Measurements from ENCODE around the gene ACOT12. TPM values are rescaled to one million over a fixed set of nuclear protein-coding genes. Genes with fewer than 3 reads are reported as not detected.

ACOT12 gene
- total RNA-seq, 1 experiment from 2014 or later: not detected

- Histone ChIP-seq H2BK20ac (ENCODE audit: low read depth, low read length, poor library complexity, severe bottlenecking) (no peak overlapping the region), H2BK5ac (ENCODE audit: insufficient read length, low read length) (no peak overlapping the region)
- no peak for TF ChIP-seq CTCF (conservative IDR thresholded peaks at IDR 0.05)
Measured at GRCh38 chr5:81363093-81363871, 30.7 kb downstream of the ACOT12 start.

More at GRCh38 chr5:81363093-81363871, 30.7 kb downstream of the ACOT12 start:
- Histone ChIP-seq H3K18ac (ENCODE audit: insufficient read length, low read depth, low read length) (no peak overlapping the region), H2AFZ (ENCODE audit: low read length) (no peak overlapping the region), H3K9ac (ENCODE audit: extremely low read depth, insufficient read length, low read length) (no peak overlapping the region), H3K4me2 (ENCODE audit: insufficient read depth, insufficient read length, low read length) (no peak overlapping the region), H2BK15ac (ENCODE audit: low read depth, low read length) (no peak overlapping the region), H3K9me3 (ENCODE audit: control insufficient read depth, low read depth, low read length) (no peaks in the 10 kb centered on the region), H3K23me2 (ENCODE audit: insufficient read length, low read depth, low read length, poor library complexity, severe bottlenecking) (no peaks in the 10 kb centered on the region), H4K8ac (replicated peaks; ENCODE audit: insufficient read length, low read depth, low read length) (no peak overlapping the region), H3K27ac (ENCODE audit: insufficient read length, low read depth, low read length) (no peak overlapping the region), H4K91ac (ENCODE audit: insufficient read length, low read depth, low read length) (no peak overlapping the region), H3T11ph (ENCODE audit: low read length) (no peak overlapping the region), H4K5ac (ENCODE audit: insufficient read length, low read depth, low read length) (no peak overlapping the region), H3K79me2 (ENCODE audit: insufficient read depth, low read length) (no peaks in the 10 kb centered on the region), H3K27me3 (ENCODE audit: insufficient read depth, low read length) (no peaks in the 10 kb centered on the region), H3K56ac (ENCODE audit: insufficient read length, low read depth, low read length) (no peak overlapping the region), H3K23ac (ENCODE audit: insufficient read length, low read depth, low read length) (no peak overlapping the region), H3K4me1 (ENCODE audit: insufficient read depth, low read length) (no peaks in the 10 kb centered on the region), H4K20me1 (ENCODE audit: control insufficient read depth, insufficient read depth, insufficient read length) (no peaks in the 10 kb centered on the region), H2BK12ac (ENCODE audit: insufficient read length, low read depth, low read length) (no peak overlapping the region), H2AK5ac (ENCODE audit: insufficient read length, low read length) (no peak overlapping the region), H3K79me1 (ENCODE audit: insufficient read depth, low read depth, low read length, poor library complexity, severe bottlenecking) (no peaks in the 10 kb centered on the region), H2BK120ac (ENCODE audit: low read depth, low read length, poor library complexity, severe bottlenecking) (no peak overlapping the region), H3K4ac (ENCODE audit: low read depth, low read length) (no peak overlapping the region), H3K14ac (ENCODE audit: insufficient read depth, low read length) (no peak overlapping the region)
- no peaks in the 10 kb centered on the region for H3K9me3 Mint-ChIP-seq
- no peak overlapping the region for H3K4me3 Mint-ChIP-seq
- no peaks in the 10 kb centered on the region for H3K27me3 Mint-ChIP-seq (ENCODE audit: low read depth)
- WGBS (ENCODE audit: extremely low coverage, insufficient read length, low lambda C conversion rate): no CpG with 5 or more reads among the region's 4 CpGs
- no peak for DNase-seq
- H3K36me3 Mint-ChIP-seq (ENCODE audit: insufficient read depth in 1 of 3, low read depth in 3 of 3): no peaks in the 10 kb centered on the region
- H3K4me1 Mint-ChIP-seq: peaks cover 8 to 11% of the 10 kb centered on the region in 2 experiments
- no peak overlapping the region for H3K27ac Mint-ChIP-seq

Measured in H9 (cell line).